Measurements from ENCODE around the gene SNRPF. TPM values are rescaled to one million over a fixed set of nuclear protein-coding genes. Genes with fewer than 3 reads are reported as not detected.

Gene SNRPF
- total RNA-seq, 1 donor from 2014 or later = 28.3 TPM

GRCh38 chr12:95908573-95908972, 49.8 kb downstream of the SNRPF start:
- Mint-ChIP-seq H3K4me1 (ENCODE audit: unreplicated experiment) (peaks cover 4% of the 10 kb centered on the region), H3K27me3 (ENCODE audit: unreplicated experiment) (peaks cover 2% of the 10 kb centered on the region), H3K9me3 (ENCODE audit: unreplicated experiment) (no peaks in the 10 kb centered on the region), H3K4me3 (ENCODE audit: unreplicated experiment) (no peak overlapping the region), H3K27ac (ENCODE audit: unreplicated experiment) (no peak overlapping the region), H3K36me3 (ENCODE audit: low read depth, unreplicated experiment) (no peaks in the 10 kb centered on the region)
- no peak for TF ChIP-seq CTCF (IDR thresholded peaks at IDR 0.05; ENCODE audit: unreplicated experiment)
- no peak for DNase-seq (ENCODE audit: low spot score)

- Mint-ChIP-seq H3K4me3 (ENCODE audit: unreplicated experiment) (no peak overlapping the region), H3K27ac (ENCODE audit: unreplicated experiment) (no peak overlapping the region), H3K4me1 (ENCODE audit: unreplicated experiment) (peaks cover 4% of the 10 kb centered on the region), H3K36me3 (ENCODE audit: low read depth, unreplicated experiment) (no peaks in the 10 kb centered on the region), H3K27me3 (ENCODE audit: unreplicated experiment) (no peaks in the 10 kb centered on the region), H3K9me3 (ENCODE audit: unreplicated experiment) (no peaks in the 10 kb centered on the region)
- DNase-seq (ENCODE audit: low spot score) = no peak
- TF ChIP-seq CTCF (IDR thresholded peaks at IDR 0.05; ENCODE audit: unreplicated experiment) = no peak
These were observed 51.1 kb downstream of the SNRPF start for GRCh38 chr12:95909871-95910270.

Other genes with a start within 250 kb of the SNRPF start
- 0.13 TPM for gene NTN4, start 68.2 kb upstream of the SNRPF start, total RNA-seq (ENCODE audit: unreplicated experiment)
- gene CCDC38, start 83.7 kb downstream of the SNRPF start, total RNA-seq (ENCODE audit: unreplicated experiment) = not detected
- not detected for gene AMDHD1, start 84.4 kb downstream of the SNRPF start, total RNA-seq (ENCODE audit: unreplicated experiment)
- gene HAL, start 137.4 kb downstream of the SNRPF start, total RNA-seq (ENCODE audit: unreplicated experiment) = 1.1 TPM
- 86.5 TPM for gene LTA4H, start 176.6 kb downstream of the SNRPF start, total RNA-seq (ENCODE audit: unreplicated experiment)